Sigmoid colon (tissue), 7 donors: ENCODE results near the gene UGCG. TPM values are rescaled to one million over a fixed set of nuclear protein-coding genes. Genes with fewer than 3 reads are reported as not detected.

Source experiments
- DNase-seq: peaks from one replicate; pipeline ENCODE4 v3.0.0-alpha.2; 2019
- H3K27ac ChIP-seq, 4 donors: fragments of 200-600 bp; sonication (generic); one replicate each; pipeline ENCODE4 v1.5.1; 2016 to 2019; ENCODE audit warnings: mild to moderate bottlenecking in 1 of 4
- H3K27me3 ChIP-seq, 3 donors: fragments of 200-600 bp; sonication (generic); one replicate each; pipeline ENCODE4 v1.5.1; 2019; ENCODE audit warnings: mild to moderate bottlenecking in 1 of 3
- H3K36me3 ChIP-seq, 4 donors: fragments of 200-600 bp; sonication (generic); one replicate each; pipeline ENCODE4 v1.5.1; 2016 to 2019
- H3K4me1 ChIP-seq, 4 donors: fragments of 200-600 bp; sonication (generic); one replicate each; pipeline ENCODE4 v1.5.1; 2017 to 2019
- H3K4me3 ChIP-seq, 4 donors: fragments of 200-600 bp; sonication (generic); one replicate each; pipeline ENCODE4 v1.5.1; 2017 to 2019; ENCODE audit warnings: mild to moderate bottlenecking in 2 of 4, moderate library complexity in 1 of 4
- H3K9me3 ChIP-seq, 4 donors: fragments of 200-600 bp in 3 of 4; sonication (generic) in 3 of 4; one replicate each; pipeline versions ENCODE4 v1.5.1 to v1.6.1; 2013 to 2019
- EP300 ChIP-seq, 4 donors: sonication (generic); formaldehyde crosslinking; IDR thresholded peaks; one replicate each; pipeline ENCODE4 v1.6.1; 2017; ENCODE audit warnings: antibody characterized with exemption in 4 of 4
- POLR2A ChIP-seq, 2 donors: fragments of 450-650 bp; IDR thresholded peaks; one replicate each; pipeline ENCODE4 v1.6.1; 2016; ENCODE audit warnings: antibody characterized with exemption in 2 of 2, mild to moderate bottlenecking in 2 of 2, moderate library complexity in 2 of 2
- POLR2AphosphoS5 ChIP-seq, 4 donors: sonication (generic); formaldehyde crosslinking; IDR thresholded peaks; one replicate each; pipeline ENCODE4 v1.6.1; 2017; ENCODE audit warnings: antibody characterized with exemption in 4 of 4
- whole genome bisulfite sequencing, 2 donors: extraction: QIAGEN DNeasy Blood & Tissue Kit; methylation state at CpG; one replicate each; pipeline ENCODE4 v1.1.7; 2013; 5-methylcytosine and 5-hydroxymethylcytosine counted together
- intact Hi-C: fragments of 100-400 bp; cut with DNase I; formaldehyde crosslinking; loops from one replicate; pipeline ENCODE4 v1.15.1; 2023
- polyA plus RNA-seq, 3 donors: library from polyadenylated mRNA; stranded (reverse); fragments of 200-250 nt; gene quantifications; one replicate each; pipeline ENCODE4 v1.2.3, GENCODE V29; 2013
- total RNA-seq, 4 donors: library from RNA; depleted of rRNA; stranded (reverse); fragments of >200 nt; gene quantifications; one replicate each; pipeline ENCODE4 v1.1.0, GENCODE V29; 2016
- TF ChIP-seq, protein P1 (sequence below), 4 experiments: fragments of 450-650 bp in 3 of 4; fragments of 200-600 bp in 1 of 4; IDR thresholded peaks; one replicate each; pipeline ENCODE4 v1.5.1; 2016 to 2019; ENCODE audit warnings: antibody characterized with exemption in 4 of 4, mild to moderate bottlenecking in 3 of 4, moderate library complexity in 2 of 4
- donor health status: healthy with polysubstance abuse.
- donor health status: Bipolar disorder and iron deficiency.
- donor health status: healthy.

UGCG gene
- total and polyA plus RNA-seq, 7 donors, result 7.8 to 89.3 (median 20.7) TPM

DNA sequence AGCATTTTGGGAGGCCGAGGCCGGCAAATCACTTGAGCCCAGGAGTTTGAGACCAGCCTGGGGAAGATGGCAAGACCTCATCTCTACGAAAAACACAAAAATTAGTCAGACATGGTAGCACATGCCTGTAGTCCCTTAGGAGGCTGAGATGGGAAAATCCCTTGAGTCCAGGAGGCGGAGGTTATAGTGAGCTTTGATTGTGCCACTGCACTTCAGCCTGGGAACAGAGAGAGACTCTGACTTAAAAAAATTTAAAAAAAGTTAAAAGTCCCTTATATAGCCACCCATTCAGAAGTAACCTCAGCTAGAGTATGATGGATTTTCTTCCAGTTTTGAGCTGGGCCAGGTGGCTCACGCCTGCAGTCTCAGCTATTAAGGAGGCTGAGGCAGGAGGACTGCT lies 72.4 kb downstream of the UGCG start:
- H3K9me3 ChIP-seq, result no peaks in the 10 kb centered on the region
- 91 to 98% methylated on average over 5 of the region's 5 CpGs for whole genome bisulfite sequencing, 2 donors
- no peaks in the 10 kb centered on the region for H3K36me3 ChIP-seq
- H3K4me3 ChIP-seq, result no peak overlapping the region
- intact Hi-C loops, result no loop called here
- no peaks in the 10 kb centered on the region for H3K4me1 ChIP-seq
- TF ChIP-seq POLR2AphosphoS5 (IDR thresholded peaks at IDR 0.05) (no peak), EP300 (IDR thresholded peaks at IDR 0.05) (no peak)
- H3K27me3 ChIP-seq, result no peaks in the 10 kb centered on the region
- no peak overlapping the region for H3K27ac ChIP-seq
- DNase-seq, result no peak

DNA sequence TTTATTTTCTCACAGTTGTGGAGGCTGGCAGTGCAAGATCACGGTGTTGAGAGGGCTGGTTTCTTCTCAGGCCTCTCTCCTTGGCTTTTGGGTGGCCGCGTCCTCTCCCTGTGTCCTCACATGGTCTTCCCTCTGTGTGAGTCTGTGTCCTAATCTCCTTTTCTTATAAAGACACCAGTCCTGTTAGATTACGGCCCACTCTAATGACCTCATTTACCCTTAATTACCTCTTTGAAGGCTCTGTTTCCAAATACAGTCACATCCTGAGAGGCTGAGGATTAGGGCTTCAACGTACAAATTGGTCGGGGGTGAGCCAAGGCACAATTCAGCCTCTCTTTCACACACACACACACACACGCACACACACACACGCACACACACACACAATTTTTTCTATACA lies 73.0 kb downstream of the UGCG start:
- no peak for DNase-seq
- H3K4me3 ChIP-seq, result no peak overlapping the region
- H3K36me3 ChIP-seq, result no peaks in the 10 kb centered on the region
- no peaks in the 10 kb centered on the region for H3K27me3 ChIP-seq
- TF ChIP-seq, protein P1, sequence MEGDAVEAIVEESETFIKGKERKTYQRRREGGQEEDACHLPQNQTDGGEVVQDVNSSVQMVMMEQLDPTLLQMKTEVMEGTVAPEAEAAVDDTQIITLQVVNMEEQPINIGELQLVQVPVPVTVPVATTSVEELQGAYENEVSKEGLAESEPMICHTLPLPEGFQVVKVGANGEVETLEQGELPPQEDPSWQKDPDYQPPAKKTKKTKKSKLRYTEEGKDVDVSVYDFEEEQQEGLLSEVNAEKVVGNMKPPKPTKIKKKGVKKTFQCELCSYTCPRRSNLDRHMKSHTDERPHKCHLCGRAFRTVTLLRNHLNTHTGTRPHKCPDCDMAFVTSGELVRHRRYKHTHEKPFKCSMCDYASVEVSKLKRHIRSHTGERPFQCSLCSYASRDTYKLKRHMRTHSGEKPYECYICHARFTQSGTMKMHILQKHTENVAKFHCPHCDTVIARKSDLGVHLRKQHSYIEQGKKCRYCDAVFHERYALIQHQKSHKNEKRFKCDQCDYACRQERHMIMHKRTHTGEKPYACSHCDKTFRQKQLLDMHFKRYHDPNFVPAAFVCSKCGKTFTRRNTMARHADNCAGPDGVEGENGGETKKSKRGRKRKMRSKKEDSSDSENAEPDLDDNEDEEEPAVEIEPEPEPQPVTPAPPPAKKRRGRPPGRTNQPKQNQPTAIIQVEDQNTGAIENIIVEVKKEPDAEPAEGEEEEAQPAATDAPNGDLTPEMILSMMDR (IDR thresholded peaks at IDR 0.05), result no peak
- no peak for TF ChIP-seq POLR2AphosphoS5 (IDR thresholded peaks at IDR 0.05)
- TF ChIP-seq POLR2A (IDR thresholded peaks at IDR 0.05), result no peak
- no peak for TF ChIP-seq EP300 (IDR thresholded peaks at IDR 0.05)
- intact Hi-C loops, result no loop called here
- 78 to 81% methylated on average over 8 of the region's 8 CpGs for WGBS, 2 donors
- no peaks in the 10 kb centered on the region for H3K4me1 ChIP-seq
- no peak overlapping the region for H3K27ac ChIP-seq
- no peaks in the 10 kb centered on the region for H3K9me3 ChIP-seq

DNA sequence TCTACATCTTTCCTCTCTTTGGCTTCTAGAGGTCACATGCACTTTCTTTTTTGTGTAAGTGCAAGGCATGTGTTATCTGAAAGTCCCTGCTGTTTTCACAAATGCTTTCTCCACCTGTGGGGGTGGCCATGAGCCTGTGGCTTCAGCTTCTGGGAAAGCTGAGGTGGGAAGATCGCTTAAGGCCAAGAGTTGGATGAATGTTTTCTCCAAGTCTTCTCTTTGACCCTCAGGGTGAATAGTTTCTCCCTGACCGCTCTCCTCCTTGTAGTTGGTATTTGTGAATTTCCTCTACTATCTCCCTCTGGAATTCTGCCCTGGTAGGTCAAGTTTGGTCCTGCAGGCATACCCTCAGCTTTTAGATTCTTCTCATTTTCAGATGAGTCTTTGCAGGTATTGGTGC lies 74.2 kb downstream of the UGCG start:
- WGBS, 2 donors, result 92 to 99% methylated on average over 2 of the region's 2 CpGs
- Histone ChIP-seq H3K4me1 (no peaks in the 10 kb centered on the region), H3K27ac (no peak overlapping the region), H3K36me3 (no peaks in the 10 kb centered on the region), H3K9me3 (no peaks in the 10 kb centered on the region), H3K4me3 (no peak overlapping the region), H3K27me3 (no peaks in the 10 kb centered on the region)
- intact Hi-C loops, result no loop called here
- TF ChIP-seq, protein P1 (IDR thresholded peaks at IDR 0.05), result no peak
- TF ChIP-seq EP300 (IDR thresholded peaks at IDR 0.05) (no peak), POLR2AphosphoS5 (IDR thresholded peaks at IDR 0.05) (no peak), POLR2A (IDR thresholded peaks at IDR 0.05) (no peak)
- DNase-seq, result no peak

DNA sequence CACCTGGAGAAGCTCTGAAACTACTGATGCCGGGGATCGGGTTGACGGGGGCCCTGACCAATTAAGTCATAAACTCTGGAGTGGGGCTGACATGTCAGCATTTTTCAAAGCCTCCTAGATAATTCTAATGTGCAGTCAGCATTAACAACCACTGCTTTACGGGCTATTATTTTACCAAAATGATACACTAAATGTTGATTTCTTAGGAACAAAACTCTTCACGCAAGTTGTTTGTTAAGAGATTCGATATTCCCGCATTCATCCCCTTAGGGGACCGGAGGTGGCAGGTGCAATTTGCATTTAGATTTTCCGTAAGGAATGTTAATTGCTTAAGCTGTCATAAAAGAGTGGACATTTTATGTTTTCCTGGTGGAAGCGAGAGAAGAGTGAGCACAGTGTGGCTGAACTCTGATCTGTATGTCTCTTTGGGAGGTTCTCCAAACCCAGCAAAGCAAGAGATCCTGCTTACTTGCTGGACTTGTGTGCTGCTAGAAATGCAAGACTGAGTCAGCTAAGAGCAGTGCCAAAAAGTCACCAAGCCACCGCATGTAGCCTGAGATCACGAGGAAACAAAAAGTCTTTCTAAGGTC lies 77.6 kb downstream of the UGCG start:
- TF ChIP-seq POLR2A (IDR thresholded peaks at IDR 0.05), result no peak
- Histone ChIP-seq H3K27ac (no peak overlapping the region), H3K36me3 (no peaks in the 10 kb centered on the region), H3K27me3 (no peaks in the 10 kb centered on the region), H3K9me3 (no peaks in the 10 kb centered on the region), H3K4me1 (no peaks in the 10 kb centered on the region), H3K4me3 (no peak overlapping the region)
- no peak for DNase-seq
- intact Hi-C loops, result no loop called here
- WGBS, 2 donors, result 15 to 54% methylated on average over 12 of the region's 12 CpGs

DNA sequence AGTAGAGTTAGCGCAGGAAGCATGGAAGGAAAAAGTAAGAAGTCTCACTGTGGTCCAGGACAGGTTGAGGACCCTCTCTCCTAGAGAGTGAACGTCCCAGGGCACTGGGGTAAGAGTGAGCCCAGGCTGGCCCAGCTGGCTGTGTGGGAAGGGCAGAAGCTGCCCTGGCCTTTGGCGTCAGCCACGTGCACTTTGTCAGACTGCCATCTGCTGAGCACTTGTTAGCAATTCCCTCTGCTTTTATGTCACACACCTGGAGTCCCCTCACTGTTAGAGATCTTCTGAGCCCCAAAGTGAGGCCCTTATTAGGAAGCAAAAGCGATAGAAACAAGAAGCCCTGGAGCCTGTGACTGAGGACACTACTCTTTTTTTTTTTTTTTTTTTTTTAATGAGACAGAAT lies 79.1 kb downstream of the UGCG start:
- intact Hi-C loops, result no loop called here
- WGBS, 2 donors, result 43 to 63% methylated on average over 5 of the region's 5 CpGs
- no peak for DNase-seq
- H3K27ac ChIP-seq, result no peak overlapping the region
- H3K9me3 ChIP-seq, result no peaks in the 10 kb centered on the region
- H3K4me1 ChIP-seq, result no peaks in the 10 kb centered on the region
- H3K4me3 ChIP-seq, result no peak overlapping the region
- no peaks in the 10 kb centered on the region for H3K36me3 ChIP-seq
- TF ChIP-seq POLR2AphosphoS5 (IDR thresholded peaks at IDR 0.05) (no peak), EP300 (IDR thresholded peaks at IDR 0.05) (no peak), POLR2A (IDR thresholded peaks at IDR 0.05) (no peak)
- TF ChIP-seq, protein P1 (IDR thresholded peaks at IDR 0.05), result no peak
- H3K27me3 ChIP-seq, result no peaks in the 10 kb centered on the region

DNA sequence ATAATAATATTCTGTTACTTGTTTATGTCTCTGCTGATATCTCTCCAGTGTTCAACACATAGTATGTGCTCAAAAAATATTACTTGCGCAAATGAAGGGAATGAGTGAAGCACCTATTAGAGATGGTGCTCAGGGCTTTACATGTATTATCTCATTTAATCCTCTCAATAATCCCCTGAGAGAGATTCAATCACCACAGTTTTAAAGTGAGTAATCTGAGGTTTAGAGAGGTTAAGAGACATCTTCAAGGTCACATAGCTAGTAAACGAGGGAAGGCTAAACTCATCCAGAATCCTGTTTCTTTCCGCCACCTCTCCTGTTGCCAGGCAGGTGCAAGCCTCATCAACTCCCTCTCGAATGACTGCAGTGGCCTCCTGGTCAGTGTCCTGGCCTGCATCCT lies 82.0 kb downstream of the UGCG start:
- intact Hi-C loops, result no loop called here
- TF ChIP-seq POLR2AphosphoS5 (IDR thresholded peaks at IDR 0.05) (no peak), EP300 (IDR thresholded peaks at IDR 0.05) (no peak)
- WGBS, 2 donors, result 65 to 67% methylated on average over 4 of the region's 4 CpGs
- no peak overlapping the region for H3K27ac ChIP-seq
- H3K4me3 ChIP-seq, result no peak overlapping the region
- H3K9me3 ChIP-seq, result no peaks in the 10 kb centered on the region
- DNase-seq, result no peak
- no peaks in the 10 kb centered on the region for H3K27me3 ChIP-seq
- no peaks in the 10 kb centered on the region for H3K4me1 ChIP-seq
- no peaks in the 10 kb centered on the region for H3K36me3 ChIP-seq
